HG03060 (cell line): ENCODE data around the gene CACNA1H.
"Not testable (repeated sequence)": the region's sequence is repeated elsewhere in the genome, so short reads cannot be mapped to it uniquely, and the experiment has no call there.

Experiments used
- ATAC-seq: cut with Tn5 transposase; IDR thresholded peaks from one replicate; pipeline ENCODE4 v1.9.1; 2021; ENCODE audit warnings: low read depth, moderate number of reproducible peaks; ENCODE audit not compliant: unreplicated experiment

CACNA1H gene

DNA sequence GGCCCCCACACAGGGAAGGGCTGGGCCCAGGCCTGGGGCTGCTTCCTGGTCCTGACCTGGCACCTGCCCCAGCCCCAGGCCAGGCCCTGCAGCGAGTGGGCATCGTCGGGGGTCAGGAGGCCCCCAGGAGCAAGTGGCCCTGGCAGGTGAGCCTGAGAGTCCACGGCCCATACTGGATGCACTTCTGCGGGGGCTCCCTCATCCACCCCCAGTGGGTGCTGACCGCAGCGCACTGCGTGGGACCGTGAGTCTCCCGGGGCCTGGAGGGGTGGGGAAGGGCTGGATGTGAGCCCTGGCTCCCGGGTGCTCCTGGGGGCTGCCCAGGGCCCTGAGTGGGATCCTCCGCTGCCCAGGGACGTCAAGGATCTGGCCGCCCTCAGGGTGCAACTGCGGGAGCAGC lies 88.2 kb downstream of the CACNA1H start:
- ATAC-seq, result not testable (repeated sequence)

DNA sequence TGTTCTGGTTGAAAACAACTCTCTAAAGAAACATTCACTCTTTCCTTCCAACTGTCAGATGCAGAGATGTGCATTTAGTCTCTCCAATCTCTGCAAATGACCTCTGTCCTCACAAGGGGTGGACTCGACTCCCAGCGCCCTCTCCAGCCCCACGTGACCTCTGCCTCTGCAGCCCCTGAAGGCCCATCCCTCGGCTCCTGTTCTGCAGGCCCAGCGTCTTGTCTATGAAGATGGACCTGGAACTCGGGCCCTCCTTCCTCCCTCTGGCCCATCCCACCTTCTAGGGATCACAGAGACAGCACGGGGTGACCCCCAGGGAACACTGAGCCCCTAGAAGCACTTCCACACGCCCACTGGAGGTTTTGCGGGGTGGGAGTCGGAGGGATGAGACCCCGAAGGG lies 90.5 kb downstream of the CACNA1H start:
- ATAC-seq, result not testable (repeated sequence)

DNA sequence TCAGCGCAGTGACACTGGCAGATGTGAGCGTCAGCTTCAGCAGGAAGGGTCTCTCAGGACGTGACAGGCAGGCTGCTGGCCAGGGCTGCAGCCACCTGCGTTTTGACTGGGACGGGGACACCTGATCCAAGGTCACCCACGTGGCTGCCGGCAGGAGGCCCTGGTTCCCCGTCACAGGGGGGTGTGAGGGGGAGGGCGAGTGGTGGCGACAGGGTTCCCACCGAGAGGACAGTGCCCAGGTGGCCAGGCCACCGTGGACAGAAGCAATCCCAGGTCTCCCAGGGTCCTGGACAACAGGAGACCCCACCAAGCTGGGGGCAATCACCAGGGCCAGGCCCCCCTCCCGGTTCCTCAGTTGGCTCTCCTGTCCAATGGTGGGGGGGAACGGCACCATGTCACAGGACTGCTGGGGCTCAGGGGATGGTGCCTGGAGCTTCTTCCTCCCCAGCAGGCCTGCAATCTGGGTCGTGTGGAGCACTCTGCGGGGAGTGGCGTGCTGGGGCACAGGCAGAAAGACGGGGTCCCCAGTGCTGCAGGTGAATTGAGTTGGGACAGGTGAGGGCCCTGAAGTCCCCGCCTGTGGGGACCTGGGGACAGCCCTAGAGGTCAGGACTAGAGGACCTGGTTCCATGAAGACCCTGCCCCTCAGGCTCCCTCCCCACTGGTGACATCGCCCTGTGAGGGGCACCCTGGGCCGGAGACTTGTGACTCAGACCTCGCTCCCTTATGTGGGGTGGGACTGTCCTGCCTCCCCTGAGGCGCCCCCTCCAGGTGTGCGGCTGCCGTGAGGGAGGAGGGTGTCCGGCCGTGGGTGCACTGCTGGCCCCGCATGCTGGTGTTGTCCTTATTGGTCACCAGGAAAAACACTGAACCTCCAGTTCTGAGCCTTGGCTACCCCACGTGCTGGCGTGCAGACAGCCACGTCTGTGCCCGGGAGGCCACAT lies 91.3 kb downstream of the CACNA1H start:
- ATAC-seq, result not testable (repeated sequence)

DNA sequence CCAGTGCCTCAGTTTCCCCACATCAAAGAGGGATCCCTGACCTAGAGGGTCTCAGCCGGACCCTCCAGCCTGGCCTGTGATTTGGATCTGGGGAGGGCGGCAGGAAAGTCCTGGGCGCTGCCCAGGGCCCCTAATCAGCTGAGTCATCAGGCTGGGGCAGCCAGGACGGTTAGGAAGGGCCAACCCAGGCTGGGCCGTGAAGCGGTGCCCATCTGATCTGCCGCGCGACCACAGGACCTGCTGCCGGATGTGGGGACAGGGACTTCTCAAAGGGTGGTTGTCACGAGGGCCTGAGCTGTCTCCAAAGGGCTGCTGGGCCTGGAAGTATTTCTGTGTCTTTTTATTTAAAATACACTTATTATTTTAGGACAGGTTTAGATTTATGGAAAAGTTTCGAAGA lies 92.0 kb downstream of the CACNA1H start:
- ATAC-seq, result no peak

DNA sequence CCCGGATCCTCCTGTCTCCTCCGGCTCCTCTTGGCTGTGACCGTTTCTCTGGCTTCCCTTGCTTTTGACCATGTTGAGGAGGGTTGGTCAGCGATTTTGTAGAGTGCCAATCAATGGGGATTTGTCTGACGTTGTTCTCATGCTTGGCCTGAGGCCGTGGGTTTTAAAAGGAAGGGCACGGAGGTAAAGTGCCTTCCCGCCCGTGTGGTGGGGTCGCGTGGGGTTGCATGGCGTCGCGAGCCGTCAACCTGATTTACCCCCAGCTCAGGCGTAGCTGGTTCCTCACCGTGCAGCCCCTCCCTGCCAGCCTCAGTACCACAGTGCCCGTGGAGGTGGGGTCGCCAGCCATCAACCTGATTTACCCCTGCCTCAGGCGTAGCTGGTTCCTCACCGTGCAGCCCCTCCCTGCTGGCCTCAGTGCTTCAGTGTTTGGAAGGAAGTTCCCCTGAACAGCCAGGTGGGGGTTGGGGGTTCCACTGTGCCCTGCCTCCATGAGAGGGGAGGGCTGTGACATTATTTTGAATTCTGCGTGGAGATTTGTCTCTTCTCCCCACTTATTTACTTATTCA lies 92.6 kb downstream of the CACNA1H start:
- ATAC-seq, result no peak

DNA sequence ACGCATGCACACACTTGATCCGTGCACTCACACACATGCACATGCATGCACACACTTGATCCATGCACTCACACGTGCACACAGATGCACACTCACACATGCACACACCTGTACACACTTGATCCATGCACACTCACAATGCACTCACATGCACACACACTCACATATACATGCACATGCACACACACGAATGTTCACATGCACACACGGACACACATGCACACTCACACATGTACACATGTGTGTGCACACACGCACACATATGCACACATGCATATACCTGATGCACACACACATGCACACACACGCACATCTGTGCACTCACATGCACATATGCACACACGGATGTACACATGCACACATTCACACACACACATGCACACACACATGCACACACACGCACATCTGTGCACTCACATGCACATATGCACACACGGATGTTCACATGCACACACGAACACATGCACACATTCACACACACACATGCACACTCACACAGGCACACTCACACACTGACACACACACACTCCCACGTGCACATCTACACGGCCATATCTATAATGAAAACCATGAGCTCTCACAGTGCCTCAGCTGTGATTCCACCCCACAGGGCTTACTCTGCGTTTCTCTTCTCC lies 95.1 kb downstream of the CACNA1H start:
- ATAC-seq, result not testable (repeated sequence)

DNA sequence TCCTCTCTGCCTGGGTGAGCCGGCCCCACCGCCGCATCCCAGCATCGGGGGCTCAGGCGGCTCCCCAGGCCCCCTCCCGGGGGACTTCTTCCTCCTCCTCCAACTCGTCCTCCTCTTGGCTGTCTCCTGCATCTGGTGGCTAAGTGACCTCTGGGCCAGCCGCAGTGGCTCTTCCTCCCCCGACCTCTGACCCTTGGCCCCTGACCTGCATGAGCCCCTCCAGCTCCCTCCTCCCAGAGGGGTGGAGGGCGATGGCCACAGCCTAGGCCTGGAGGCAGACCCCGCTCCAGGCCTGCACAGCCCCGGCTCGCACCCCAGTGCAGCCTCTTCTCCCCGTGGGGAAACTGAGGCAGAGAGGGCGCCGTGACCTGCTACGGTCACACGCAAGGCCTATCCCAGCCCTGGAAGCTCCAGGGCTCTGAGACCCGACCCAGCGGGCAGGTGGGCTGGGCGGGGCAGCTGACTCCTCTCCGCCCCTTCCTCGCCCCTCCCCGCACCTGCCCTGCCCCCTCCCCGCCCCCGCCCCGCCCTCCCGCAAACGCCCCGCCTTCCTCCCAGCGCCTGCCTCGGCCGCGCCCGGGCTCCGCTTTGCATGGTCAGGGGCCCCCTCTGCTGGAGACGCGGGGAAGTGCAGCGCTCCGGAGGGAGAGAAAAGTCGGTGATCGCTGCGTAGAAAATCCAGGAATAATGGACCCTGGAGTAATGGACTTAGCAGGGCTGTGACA lies 96.3 kb downstream of the CACNA1H start:
- not testable (repeated sequence) for ATAC-seq

DNA sequence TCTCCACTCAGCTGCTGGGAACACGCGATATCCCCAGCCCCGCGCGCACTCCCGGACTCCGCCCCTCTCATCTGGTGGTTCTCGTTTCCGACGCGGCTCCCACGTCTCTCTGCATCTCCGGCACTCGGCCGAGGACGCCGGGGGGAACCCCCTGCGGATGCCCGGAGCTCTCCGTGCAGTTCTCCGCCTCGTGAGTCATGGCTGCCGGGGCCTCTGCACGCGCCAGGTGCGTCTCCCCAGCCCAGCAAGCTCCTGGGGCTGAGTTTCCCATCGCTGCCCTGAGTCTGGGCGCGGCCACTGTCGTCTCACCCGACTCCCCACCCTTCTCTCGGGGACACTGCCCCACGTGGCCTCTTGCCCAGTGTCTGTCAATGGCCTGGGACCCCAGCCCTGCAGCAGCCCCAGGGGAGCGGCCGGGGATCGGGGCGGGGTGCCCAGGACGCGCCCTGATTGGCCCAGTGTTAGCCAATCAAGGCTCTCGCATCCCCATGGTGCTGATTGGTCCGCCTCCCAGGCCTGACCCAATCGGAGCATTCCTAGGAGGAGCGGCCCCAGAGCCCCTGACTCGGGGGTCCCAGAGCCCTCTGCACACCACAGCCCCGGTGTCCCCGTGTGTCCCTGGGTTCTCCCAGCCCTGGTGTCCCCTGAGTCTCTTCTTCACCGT lies 100.9 kb downstream of the CACNA1H start:
- ATAC-seq, result not testable (repeated sequence)

DNA sequence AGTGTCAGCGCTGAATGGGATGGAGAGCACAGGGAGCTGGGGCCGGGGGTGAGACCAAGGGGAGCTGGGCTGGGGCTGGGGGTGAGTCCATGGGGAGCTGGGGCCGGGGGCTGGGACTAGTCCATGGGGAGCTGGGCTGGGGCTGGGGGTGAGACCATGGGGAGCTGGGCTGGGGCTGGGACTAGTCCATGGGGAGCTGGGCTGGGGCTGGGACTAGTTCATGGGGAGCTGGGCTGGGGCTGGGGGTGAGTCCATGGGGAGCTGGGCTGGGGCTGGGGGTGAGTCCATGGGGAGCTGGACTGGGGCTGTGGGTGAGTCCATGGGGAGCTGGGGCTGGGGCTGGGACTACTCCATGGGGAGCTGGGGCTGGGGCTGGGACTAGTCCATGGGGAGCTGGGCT lies 101.9 kb downstream of the CACNA1H start:
- not testable (repeated sequence) for ATAC-seq

DNA sequence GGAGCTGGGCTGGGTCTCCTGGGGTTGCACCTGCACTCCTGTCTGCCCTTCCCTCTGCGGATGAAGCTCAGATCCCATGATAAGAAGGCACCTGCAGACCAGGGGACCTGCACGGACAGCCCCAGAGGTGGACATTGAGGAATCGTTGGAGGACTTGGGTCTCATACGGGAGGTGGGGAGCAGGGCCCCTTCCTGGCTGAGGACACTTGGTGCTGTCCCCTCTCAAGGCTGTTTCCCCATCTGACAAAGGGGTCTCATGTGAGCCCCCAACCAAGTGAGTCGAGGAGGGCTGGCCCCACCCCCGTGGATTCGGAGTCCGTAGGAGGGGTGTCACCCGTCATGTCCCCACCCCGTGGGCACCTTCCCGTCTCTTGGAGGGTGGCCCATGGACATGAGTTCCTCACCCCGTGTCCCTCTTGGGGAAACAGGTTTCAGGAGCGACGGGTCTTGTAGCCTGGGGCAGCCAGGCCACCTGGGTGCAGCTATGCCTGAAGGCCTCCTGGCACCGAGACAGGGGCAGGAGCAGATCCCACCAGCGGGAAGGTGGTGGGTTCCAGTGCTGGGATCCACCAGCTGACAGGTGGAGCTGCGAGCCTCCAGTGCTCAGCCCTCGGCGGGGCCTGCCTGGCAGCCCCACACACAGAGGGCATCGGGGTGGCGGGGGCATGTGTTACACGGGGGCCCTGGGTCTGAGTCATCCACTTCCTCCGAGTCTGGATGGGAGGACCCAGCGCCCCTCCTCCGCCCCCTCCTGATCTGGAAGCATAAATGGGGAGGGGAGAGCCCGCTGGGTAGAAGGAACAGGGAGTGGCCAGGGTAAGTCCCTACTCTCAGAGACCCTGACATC lies 102.6 kb downstream of the CACNA1H start, which contains the start of gene TPSD1:
TSS of gene TPSD1 (plus strand) at position 794 of the 847 bp plus-strand sequence. CDS start 212 bp downstream, outside the sequence.
- ATAC-seq, result not testable (repeated sequence)

DNA sequence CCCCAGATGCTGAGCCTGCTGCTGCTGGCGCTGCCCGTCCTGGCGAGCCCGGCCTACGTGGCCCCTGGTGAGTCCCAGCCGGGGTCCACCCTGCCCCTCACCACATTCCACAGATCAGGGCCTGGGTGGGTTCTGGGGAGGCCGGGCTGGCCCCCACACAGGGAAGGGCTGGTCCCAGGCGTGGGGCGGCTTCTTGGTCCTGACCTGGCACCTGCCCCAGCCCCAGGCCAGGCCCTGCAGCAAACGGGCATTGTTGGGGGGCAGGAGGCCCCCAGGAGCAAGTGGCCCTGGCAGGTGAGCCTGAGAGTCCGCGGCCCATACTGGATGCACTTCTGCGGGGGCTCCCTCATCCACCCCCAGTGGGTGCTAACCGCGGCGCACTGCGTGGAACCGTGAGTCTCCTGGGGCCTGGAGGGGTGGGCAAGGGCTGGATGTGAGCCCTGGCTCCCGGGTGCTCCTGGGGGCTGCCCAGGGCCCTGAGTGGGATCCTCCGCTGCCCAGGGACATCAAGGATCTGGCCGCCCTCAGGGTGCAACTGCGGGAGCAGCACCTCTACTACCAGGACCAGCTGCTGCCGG lies 103.5 kb downstream of the CACNA1H start:
- not testable (repeated sequence) for ATAC-seq

DNA sequence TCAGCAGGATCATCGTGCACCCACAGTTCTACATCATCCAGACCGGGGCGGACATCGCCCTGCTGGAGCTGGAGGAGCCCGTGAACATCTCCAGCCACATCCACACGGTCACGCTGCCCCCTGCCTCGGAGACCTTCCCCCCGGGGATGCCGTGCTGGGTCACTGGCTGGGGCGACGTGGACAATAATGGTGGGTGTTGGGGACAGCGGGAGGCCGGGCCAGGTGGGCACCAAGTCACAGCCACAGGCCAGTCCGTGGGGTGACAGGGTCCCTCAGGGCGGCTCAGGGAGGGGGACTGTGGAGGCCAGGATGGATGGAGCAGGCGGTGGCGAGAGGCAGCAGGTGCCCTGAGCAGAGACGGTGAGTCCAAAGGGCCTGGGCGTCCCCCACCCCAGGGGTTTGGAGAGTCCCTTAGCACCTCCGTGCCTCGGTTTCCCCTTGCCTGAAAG lies 104.0 kb downstream of the CACNA1H start:
- ATAC-seq, result no peak

DNA sequence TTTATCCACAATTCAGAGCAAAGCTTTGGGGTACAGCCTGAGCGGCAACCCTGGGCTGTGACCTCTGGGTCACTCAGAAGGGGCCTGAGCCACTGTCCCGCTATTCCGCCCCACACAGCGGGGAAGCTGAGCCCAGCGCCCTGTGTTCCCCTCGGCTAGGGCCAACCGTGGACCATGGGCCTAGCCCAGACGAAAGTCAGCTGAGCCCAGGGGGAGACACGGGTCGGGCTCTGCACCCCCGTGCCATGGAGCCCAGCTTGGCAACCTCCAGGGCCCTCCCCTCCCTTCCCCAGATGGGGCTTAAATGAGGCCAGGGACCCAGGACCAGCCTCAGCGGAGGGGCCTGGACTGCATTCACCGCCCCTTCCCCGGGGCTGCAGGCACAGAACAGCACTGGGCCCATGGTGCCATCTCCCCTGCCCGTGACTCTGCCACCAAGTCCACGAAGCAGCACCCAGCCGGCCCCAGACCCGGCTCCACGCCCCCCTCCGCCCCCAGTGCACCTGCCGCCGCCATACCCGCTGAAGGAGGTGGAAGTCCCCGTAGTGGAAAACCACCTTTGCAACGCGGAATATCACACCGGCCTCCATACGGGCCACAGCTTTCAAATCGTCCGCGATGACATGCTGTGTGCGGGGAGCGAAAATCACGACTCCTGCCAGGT lies 104.8 kb downstream of the CACNA1H start:
- no peak for ATAC-seq

DNA sequence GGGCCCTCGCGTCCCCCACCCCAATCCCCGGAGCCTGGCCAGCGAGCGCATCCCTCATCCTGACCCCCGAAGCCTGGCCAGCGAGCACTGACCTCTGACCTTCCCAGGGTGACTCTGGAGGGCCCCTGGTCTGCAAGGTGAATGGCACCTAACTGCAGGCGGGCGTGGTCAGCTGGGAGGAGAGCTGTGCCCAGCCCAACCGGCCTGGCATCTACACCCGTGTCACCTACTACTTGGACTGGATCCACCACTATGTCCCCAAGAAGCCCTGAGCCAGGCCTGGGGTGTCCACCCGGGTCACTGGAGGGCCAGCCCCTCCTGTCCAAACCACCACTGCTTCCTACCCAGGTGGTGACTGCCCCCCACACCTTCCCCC lies 105.3 kb downstream of the CACNA1H start:
- no peak for ATAC-seq

DNA sequence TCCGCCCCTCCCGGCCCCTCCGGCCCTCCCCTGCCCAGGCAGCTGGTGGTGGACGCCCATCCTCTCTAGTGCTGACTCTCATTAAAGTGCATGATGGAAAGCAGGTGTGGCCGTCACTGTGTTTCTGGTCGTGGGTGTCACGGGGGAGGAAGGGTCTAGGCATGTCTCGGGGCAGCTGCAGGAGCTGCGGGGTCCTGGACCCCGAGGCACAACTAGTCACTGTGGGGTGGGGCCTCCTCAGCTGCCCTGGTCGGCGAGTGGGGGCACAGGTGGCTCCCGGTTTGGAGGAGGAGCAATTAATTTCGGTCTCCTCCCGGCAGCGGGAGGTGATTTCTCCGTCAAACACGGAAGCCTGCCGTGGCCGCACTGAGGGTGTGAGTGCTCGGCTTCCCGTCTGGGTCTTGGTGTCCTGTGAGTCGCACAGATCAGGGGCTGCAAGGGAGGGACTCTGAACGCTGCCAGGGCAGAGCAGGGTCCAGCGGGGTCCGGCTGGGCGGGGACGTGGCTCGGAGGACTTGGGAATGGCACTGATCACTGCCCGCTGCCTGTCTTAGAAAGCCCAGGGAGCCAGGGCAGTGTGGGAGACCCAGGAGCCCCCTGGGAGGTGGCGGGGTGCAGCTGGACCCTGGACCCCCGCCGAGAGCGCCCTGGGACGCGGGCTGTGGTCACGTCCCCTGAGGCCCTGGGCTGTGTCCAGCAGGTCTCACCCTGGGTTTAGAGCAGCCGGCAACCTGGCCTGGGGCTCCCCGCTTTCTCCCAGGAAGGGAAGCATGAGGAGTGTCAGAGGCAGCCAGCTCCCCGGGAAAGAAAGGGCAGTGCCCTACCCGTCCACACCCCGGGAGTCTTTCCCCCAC lies 106.2 kb downstream of the CACNA1H start:
- ATAC-seq, result no peak

DNA sequence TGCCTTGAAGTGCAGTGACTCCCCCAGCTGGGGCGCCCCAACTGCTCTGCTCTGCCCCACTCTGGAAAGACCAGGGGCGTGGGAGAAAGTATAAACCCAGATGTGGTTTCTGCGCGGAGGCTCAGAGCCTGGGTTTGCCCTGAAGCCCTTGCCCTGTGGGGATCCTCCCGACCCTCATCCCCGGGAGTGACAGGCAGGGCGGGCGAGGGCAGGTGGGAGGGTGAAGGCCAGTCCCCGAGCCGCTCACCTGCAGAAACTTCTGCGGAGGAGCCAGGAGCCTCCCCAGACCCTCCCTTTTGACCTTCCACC lies 106.8 kb downstream of the CACNA1H start:
- ATAC-seq, result no peak

DNA sequence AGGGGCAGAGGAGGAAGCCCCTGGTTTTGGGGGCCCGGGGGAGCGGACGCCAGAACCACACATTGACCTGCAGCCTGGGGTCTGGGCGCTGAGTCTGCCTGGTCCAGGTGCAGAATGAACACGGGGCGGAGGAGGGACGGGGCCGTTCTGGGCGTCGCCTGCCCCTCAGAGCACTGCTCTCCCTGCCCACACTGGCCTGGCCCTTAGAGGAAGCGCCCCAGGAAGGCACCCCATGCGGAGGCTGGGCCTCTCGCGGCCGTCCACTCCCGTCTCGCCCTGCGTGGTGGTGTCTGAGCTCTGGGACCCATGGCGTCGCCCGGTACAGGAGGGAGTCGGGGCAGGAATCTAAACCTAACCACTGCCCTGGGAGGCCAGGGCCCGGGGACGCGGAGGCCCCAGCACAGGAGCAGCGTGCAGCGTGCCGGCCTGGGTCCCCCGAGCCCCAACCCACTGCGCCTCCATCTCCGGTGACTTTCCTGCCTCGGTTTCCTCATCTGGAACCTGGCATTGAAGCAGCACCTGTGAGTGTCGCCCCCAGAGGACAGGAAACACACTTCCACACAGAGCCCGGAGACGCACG lies 107.3 kb downstream of the CACNA1H start:
- ATAC-seq, result no peak
